Omental fat pad (tissue), 4 donors: Measurements from ENCODE around the gene ATG16L2. TPM values are rescaled to one million over a fixed set of nuclear protein-coding genes. Genes with fewer than 3 reads are reported as not detected.

Experiments used
- ATAC-seq: fragments of 150-250 bp; one replicate; pipeline ENCODE4 v1.9.1; 2016; ENCODE audit warnings: mild to moderate bottlenecking, moderate library complexity; ENCODE audit not compliant: low FRiP score
- DNase-seq: peaks from one replicate; pipeline ENCODE4 v3.0.0-alpha.2; 2019; ENCODE audit warnings: low spot score
- total RNA-seq, 4 donors: library from RNA; depleted of rRNA; stranded (reverse); fragments of >200 nt; gene quantifications; one replicate each; pipeline ENCODE4 v1.1.0, GENCODE V29; 2016
- TF ChIP-seq, protein P1 (sequence below), 3 donors: fragments of 450-650 bp; IDR thresholded peaks; one replicate each; pipeline ENCODE4 v1.5.1; 2016 to 2017; ENCODE audit warnings: antibody characterized with exemption in 3 of 3, mild to moderate bottlenecking in 3 of 3, moderate library complexity in 2 of 3

Gene ATG16L2
- total RNA-seq, 4 donors from 2014 or later = 15.5 to 81.0 (median 26.7) TPM

DNA sequence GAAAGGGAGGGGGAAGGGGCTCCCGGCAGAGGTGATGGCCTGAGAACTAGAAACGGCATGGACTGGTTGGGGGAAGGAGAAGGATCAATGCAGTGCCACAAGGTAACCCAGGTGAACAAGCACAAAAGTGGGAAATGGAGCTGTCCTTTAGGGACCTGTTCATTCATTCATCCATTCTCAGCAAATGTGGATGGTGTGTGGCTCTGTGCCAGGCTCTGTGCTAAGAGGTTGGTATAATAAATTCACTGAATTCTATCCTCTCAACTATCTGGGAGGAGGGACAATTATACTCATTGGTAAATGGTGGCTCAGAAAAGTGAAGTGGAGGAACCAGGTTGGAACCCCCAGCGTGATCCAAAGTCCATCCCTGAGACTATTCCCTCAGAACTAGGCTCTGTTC is 43.4 kb upstream of the ATG16L2 start:
- TF ChIP-seq, protein P1, sequence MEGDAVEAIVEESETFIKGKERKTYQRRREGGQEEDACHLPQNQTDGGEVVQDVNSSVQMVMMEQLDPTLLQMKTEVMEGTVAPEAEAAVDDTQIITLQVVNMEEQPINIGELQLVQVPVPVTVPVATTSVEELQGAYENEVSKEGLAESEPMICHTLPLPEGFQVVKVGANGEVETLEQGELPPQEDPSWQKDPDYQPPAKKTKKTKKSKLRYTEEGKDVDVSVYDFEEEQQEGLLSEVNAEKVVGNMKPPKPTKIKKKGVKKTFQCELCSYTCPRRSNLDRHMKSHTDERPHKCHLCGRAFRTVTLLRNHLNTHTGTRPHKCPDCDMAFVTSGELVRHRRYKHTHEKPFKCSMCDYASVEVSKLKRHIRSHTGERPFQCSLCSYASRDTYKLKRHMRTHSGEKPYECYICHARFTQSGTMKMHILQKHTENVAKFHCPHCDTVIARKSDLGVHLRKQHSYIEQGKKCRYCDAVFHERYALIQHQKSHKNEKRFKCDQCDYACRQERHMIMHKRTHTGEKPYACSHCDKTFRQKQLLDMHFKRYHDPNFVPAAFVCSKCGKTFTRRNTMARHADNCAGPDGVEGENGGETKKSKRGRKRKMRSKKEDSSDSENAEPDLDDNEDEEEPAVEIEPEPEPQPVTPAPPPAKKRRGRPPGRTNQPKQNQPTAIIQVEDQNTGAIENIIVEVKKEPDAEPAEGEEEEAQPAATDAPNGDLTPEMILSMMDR (IDR thresholded peaks at IDR 0.05) = no peak
- DNase-seq (no peak), ATAC-seq (no peak)

DNA sequence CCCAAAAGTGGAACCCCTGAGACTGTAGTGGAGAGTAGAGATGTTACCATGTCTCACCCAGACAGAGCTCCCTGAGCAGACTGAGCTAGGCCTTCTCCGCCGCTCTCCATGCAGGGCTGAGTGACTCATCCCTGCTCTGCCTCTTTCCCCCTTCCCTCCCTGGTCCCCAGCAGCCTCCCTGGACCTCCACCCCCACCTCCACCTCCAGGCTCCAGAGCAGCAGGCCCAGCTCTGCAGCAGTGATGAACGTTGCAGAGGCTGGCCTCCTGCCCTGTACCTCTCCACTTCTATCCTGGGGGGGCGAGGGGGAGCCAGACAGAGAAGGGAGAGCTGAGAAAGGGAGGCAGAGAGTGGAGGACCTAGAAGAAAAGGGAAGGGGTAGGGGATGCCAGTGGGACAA is 42.7 kb upstream of the ATG16L2 start:
- TF ChIP-seq, protein P1 (IDR thresholded peaks at IDR 0.05) = no peak
- ATAC-seq = no peak

GRCh38 chr11:72772059-72772458 is 42.2 kb upstream of the ATG16L2 start:
- ATAC-seq (no peak), DNase-seq (no peak)
- TF ChIP-seq, protein P1 (IDR thresholded peaks at IDR 0.05) = no peak

More for the DNA sequence above, 42.7 kb upstream of the ATG16L2 start:
- DNase-seq = no peak

- TF ChIP-seq, protein P1 (IDR thresholded peaks at IDR 0.05) = no peak
- ATAC-seq (peak; percentile 80), DNase-seq (no peak)
Measured at GRCh38 chr11:72773291-72773690, 40.9 kb upstream of the ATG16L2 start.

- TF ChIP-seq, protein P1 (IDR thresholded peaks at IDR 0.05) = no peak
- no peak for ATAC-seq
Measured at GRCh38 chr11:72773696-72774095, 40.5 kb upstream of the ATG16L2 start.

GRCh38 chr11:72774499-72774898 is 39.7 kb upstream of the ATG16L2 start:
- TF ChIP-seq, protein P1 (IDR thresholded peaks at IDR 0.05) = no peak
- DNase-seq = no peak
- ATAC-seq = no peak

More at GRCh38 chr11:72773696-72774095, 40.5 kb upstream of the ATG16L2 start:
- no peak for DNase-seq

GRCh38 chr11:72775288-72776110 is 38.7 kb upstream of the ATG16L2 start:
- no peak for DNase-seq
- no peak for ATAC-seq

More at GRCh38 chr11:72775288-72776110, 38.7 kb upstream of the ATG16L2 start:
- TF ChIP-seq, protein P1 (IDR thresholded peaks at IDR 0.05) = no peak
